ENCODE results near the gene TEX12.

- TF ChIP-seq, protein P1, sequence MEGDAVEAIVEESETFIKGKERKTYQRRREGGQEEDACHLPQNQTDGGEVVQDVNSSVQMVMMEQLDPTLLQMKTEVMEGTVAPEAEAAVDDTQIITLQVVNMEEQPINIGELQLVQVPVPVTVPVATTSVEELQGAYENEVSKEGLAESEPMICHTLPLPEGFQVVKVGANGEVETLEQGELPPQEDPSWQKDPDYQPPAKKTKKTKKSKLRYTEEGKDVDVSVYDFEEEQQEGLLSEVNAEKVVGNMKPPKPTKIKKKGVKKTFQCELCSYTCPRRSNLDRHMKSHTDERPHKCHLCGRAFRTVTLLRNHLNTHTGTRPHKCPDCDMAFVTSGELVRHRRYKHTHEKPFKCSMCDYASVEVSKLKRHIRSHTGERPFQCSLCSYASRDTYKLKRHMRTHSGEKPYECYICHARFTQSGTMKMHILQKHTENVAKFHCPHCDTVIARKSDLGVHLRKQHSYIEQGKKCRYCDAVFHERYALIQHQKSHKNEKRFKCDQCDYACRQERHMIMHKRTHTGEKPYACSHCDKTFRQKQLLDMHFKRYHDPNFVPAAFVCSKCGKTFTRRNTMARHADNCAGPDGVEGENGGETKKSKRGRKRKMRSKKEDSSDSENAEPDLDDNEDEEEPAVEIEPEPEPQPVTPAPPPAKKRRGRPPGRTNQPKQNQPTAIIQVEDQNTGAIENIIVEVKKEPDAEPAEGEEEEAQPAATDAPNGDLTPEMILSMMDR (IDR thresholded peaks at IDR 0.05) = peak; percentile 66 to 75
- TF ChIP-seq POLR2AphosphoS5 (IDR thresholded peaks at IDR 0.05) = no peak
- TF ChIP-seq POLR2A (IDR thresholded peaks at IDR 0.05) = no peak
- no peak for TF ChIP-seq EP300 (IDR thresholded peaks at IDR 0.05)
Measured at GRCh38 chr11:112174789-112175598, 7.8 kb downstream of the TEX12 start, which contains the start of gene BCO2.
